HL-60/S4 treated with phorbol 12-myristate 13-acetate at 8.2 ng/mL for 4 days and 3 days (cell line): ENCODE data around the gene OR13H1.
"Not testable (repeated sequence)": the region's sequence is repeated elsewhere in the genome, so short reads cannot be mapped to it uniquely, and the experiment has no call there.

Source experiments
- in situ Hi-C: fragments of 300-500 bp; cut with MboI; formaldehyde crosslinking; loops from 2 replicates; pipeline ENCODE4 v1.15.0; 2022; ENCODE audit warnings: low sequenced_read_pairs

The OR13H1 gene

GRCh38 chrX:131543774-131544173 lies at the start of gene OR13H1:
Gene OR13H1 (plus strand): TSS chrX:131544074. CDS start chrX:131544074, 0 bp downstream.
- in situ Hi-C loops = no loop called here

GRCh38 chrX:131501556-131501955 lies 42.3 kb upstream of the OR13H1 start:
- in situ Hi-C loops = not testable (repeated sequence)

DNA sequence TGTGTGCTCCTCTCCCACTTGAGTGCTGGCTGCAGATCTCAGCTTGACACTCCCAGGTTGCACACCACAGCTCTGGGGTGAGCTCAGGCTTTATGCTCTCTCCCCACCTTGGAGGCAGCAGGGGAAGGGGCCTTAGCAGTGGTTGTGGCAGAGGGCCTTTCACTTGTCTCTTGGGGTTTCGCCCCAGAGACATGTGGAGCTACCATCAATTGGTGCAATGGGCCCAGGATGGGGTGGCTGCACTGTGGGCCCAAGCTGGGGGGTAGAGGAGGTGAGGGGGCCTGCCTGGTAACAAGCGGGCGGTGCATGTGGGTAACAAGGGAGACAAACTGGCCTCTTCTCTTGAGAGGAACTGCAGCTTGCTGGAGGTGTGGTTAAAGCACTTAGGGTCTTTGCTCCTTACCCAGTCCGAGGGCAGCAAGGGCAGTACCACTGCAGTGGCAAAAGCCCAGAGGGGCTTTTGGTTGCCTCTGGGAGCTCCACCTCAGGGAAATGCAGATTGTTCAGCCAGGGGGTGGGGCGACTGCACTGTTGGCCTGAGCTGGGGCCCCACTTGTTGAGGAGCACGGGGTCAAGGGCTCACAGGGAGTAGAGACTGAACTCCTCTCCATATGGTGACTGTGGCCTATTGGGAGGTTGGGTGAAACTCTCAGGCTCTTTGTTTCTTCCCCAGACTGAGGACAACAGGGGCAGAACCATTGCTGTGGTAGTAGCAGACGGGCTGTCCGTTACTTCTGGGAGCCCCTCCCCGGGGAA lies 30.5 kb upstream of the OR13H1 start:
- in situ Hi-C loops = no loop called here

DNA sequence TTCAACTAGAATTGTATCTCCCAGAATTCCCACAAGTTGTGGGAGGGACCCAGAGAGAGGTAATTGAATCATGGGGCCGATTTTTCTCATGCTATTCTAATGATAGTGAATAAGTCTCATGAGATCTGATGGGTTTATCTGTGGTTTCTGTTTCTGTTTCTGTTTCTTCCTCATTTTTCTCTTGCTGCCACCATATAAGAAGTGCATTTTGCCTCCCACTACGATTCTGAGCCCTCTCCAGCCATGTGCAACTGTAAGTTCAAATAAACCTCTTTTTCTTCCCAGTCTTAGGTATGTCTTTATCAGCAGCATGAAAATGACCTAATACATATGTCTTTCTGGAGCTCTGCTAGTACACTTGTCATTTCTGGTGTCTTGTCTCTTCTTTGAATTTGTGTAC lies 22.1 kb upstream of the OR13H1 start:
- in situ Hi-C loops = no loop called here

- in situ Hi-C loops = no loop called here
Measured at GRCh38 chrX:131544218-131544617, 344 bp downstream of the OR13H1 start.

DNA sequence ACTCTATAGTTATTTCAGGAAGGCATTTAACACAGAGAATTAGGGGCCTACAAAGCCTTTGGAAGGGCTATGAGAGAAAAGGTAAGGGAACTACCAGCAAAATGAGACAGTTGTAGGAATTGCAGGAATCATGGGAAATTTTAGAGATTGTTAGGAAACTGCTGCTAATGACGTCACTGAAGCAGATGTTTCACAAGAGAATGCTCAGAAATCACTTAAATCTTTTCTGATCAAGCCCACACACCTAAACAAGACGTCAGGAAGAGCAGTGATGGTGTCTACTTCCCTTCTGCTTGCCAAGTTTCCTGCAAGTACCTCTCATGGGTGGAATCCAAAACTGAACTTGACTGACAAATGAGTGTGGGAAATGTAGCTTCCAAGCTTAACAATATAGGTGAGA lies 5.1 kb downstream of the OR13H1 start:
- in situ Hi-C loops = no loop called here

DNA sequence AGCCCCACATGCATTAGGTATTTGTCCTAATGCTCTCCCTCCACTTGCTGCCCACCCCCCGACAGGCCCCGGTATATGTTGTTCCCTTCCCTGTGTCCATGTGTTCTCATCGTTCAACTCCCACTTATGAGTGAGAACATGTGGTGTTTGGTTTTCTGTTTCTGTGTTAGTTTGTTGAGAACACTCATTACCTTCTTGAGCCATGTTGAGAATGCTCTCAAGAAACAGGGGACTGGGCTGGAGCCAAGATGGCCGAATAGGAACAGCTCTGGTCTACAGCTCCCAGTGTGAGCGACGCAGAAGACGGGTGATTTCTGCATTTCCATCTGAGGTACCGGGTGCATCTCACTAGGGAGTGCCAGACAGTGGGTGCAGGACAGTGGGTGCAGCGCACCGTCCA lies 8.6 kb downstream of the OR13H1 start:
- in situ Hi-C loops = not testable (repeated sequence)

GRCh38 chrX:131558562-131558961 lies 14.7 kb downstream of the OR13H1 start:
- in situ Hi-C loops = no loop called here

DNA sequence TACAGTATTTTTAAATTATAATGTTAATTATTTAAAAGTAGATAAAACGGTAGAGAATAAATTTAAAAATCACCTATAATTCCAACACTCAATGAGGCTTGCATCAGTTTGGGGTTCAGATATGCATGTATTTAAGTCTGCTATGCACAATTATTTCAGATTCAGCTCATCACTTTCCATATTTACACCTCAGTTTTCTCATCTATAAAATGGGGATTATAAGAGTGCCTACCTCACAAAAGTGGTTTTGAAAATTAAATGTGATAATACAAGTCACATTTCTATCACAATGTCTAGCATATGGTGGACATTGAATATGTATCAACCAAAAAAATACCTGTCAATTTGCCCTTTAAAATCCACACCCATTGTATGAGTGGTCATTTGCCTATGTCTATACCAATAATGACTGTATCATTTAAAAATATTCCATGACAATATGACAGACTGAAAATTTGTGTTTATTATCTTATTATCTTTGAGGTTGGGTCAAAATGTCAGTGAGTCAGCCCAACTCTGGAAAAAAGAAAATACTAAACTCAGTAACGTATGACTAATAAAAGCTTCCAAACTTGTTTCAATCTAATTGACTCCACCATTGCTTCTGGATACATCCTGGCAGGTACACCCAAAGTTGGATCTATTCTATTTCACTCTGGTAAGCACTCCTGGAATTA lies 20.8 kb downstream of the OR13H1 start:
- in situ Hi-C loops = no loop called here

DNA sequence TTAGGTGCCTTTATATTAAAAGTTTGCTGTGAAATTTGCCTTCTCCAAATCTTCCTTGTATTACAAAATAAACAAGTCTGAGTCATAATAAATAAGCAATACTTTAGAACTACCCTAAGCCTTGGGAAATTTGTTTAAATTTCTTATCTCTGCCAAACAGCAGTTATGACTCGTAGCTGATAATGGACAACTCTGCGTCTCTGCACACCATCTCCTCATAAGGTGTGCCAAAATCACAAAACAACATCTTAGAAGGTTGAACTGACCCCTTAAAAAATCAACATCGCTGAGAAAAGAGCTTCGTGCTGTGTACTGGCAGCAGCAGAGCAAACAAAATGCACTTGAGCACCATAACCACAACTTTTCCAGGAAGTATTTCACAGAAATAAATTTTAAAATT lies 22.0 kb downstream of the OR13H1 start:
- in situ Hi-C loops = no loop called here

GRCh38 chrX:131571348-131571747 lies 27.5 kb downstream of the OR13H1 start:
- in situ Hi-C loops = no loop called here

DNA sequence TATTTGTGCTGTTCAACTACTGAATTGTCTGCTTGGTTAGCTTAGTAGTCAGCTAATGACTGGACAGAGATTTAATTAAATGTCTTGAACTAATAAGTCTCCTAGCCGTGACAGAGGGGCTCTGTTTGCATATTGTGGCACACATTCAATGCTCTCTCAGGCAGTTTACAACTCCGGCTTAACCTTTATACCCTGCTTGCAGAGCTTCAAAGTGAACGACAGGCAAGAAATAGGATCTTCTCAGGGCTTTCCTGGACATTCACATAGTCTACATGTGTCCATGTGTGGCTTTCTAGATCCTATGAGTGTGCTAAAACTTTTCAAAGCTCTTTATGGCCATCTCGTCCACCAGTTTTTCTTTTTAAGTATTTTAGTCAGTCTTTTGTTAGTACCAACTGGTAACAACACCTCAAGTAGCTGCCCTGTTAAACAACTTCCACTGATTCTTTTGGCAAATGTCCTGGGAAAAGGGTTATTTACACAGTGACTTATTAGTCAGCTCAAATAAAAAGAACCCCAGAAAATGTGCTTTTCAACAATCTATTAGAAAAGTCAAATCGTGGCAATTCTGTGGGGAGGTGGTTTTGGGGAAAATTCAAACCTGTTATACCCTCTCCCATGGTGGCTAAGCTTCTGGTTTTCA lies 28.6 kb downstream of the OR13H1 start:
- in situ Hi-C loops = no loop called here

DNA sequence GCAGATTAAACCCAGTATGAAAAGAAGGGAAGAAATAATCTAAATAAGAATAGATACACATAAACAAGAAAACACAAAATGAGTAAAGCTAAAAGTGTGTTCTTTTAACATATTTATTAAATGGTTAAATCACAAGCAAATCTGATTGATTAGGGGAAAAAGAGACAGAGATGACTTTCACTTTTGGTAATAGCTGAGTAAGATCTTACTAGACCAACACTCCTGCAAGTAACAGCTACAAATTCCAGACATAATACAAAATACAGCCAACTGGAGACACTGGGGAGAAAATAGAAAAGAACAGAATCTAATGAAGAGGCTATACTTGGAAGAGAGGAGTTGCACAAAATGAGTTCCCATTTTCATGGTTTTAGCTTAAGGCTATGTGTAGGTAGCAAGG lies 33.5 kb downstream of the OR13H1 start:
- in situ Hi-C loops = no loop called here

GRCh38 chrX:131577999-131578734 lies 34.3 kb downstream of the OR13H1 start:
- in situ Hi-C loops = no loop called here

DNA sequence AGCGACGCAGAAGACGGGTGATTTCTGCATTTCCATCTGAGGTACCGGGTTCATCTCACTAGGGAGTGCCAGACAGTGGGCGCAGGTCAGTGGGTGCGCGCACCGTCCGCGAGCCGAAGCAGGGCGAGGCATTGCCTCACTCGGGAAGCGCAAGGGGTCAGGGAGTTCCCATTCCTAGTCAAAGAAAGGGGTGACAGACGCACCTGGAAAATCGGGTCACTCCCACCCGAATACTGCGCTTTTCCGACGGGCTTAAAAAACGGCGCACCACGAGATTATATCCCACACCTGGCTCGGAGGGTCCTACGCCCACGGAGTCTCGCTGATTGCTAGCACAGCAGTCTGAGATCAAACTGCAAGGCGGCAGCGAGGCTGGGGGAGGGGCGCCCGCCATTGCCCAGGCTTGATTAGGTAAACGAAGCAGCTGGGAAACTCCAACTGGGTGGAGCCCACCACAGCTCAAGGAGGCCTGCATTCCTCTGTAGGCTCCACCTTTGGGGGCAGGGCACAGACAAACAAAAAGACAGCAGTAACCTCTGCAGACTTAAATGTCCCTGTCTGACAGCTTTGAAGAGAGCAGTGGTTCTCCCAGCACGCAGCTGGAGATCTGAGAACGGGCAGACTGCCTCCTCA lies 35.0 kb downstream of the OR13H1 start:
- in situ Hi-C loops = not testable (repeated sequence)

- in situ Hi-C loops = no loop called here
Measured at GRCh38 chrX:131588995-131589394, 45.1 kb downstream of the OR13H1 start.
